SK-N-SH treated with all-trans-retinoic acid at 6 μM for 48 hours (cell line): ENCODE data around the gene SH3PXD2B.

ENCODE experiments used
- ARNTL ChIP-seq: fragments of 450-650 bp; formaldehyde crosslinking; IDR thresholded peaks from 2 replicates; pipeline ENCODE4 v1.5.0; 2020; ENCODE audit warnings: low read depth, mild to moderate bottlenecking, moderate library complexity, borderline replicate concordance
- CSDC2 ChIP-seq: fragments of 250-450 bp; sonication (Bioruptor Pico); IDR thresholded peaks from 2 replicates; pipeline ENCODE4 v1.5.0; 2020; ENCODE audit warnings: mild to moderate bottlenecking, moderate library complexity
- OSR1 ChIP-seq: fragments of 250-450 bp; sonication (Bioruptor Pico); IDR thresholded peaks from 2 replicates; pipeline ENCODE4 v1.8.0; 2022; ENCODE audit warnings: moderate library complexity, mild to moderate bottlenecking, inconsistent platforms
- RARB ChIP-seq: fragments of 250-450 bp; sonication (Bioruptor Pico); IDR thresholded peaks from 2 replicates; pipeline ENCODE4 v1.8.0; 2021; ENCODE audit warnings: mild to moderate bottlenecking, moderate library complexity
- ZFP3 ChIP-seq: fragments of 250-450 bp; sonication (Bioruptor Pico); IDR thresholded peaks from 2 replicates; pipeline ENCODE4 v1.5.0; 2020; ENCODE audit warnings: mild to moderate bottlenecking, moderate library complexity
- ZFP30 ChIP-seq: fragments of 450-650 bp; formaldehyde crosslinking; IDR thresholded peaks from 2 replicates; pipeline ENCODE4 v1.5.0; 2022; ENCODE audit warnings: mild to moderate bottlenecking, moderate library complexity
- ZNF70 ChIP-seq: fragments of 450-650 bp; formaldehyde crosslinking; IDR thresholded peaks from 2 replicates; pipeline ENCODE4 v1.5.0; 2020; ENCODE audit warnings: mild to moderate bottlenecking, moderate library complexity
- TF ChIP-seq, protein P1 (sequence below): fragments of 250-450 bp; sonication (Bioruptor Pico); IDR thresholded peaks from 2 replicates; pipeline ENCODE4 v1.5.1; 2020; ENCODE audit warnings: low read depth, mild to moderate bottlenecking, moderate library complexity
- TF ChIP-seq, protein P2 (sequence below): fragments of 250-450 bp; sonication (Bioruptor Pico); IDR thresholded peaks from 2 replicates; pipeline ENCODE4 v1.8.0; 2020; ENCODE audit warnings: mild to moderate bottlenecking, moderate library complexity, borderline replicate concordance
- TF ChIP-seq, protein P3 (sequence below): fragments of 250-450 bp; sonication (Bioruptor Pico); IDR thresholded peaks from 2 replicates; pipeline ENCODE4 v1.8.0; 2021; ENCODE audit warnings: low read depth, mild to moderate bottlenecking, moderate library complexity, borderline replicate concordance
- TF ChIP-seq, protein P4 (sequence below): fragments of 250-450 bp; sonication (Bioruptor Pico); IDR thresholded peaks from 2 replicates; pipeline ENCODE4 v1.5.1; 2021; ENCODE audit warnings: mild to moderate bottlenecking, moderate library complexity

- TF ChIP-seq, protein P1, sequence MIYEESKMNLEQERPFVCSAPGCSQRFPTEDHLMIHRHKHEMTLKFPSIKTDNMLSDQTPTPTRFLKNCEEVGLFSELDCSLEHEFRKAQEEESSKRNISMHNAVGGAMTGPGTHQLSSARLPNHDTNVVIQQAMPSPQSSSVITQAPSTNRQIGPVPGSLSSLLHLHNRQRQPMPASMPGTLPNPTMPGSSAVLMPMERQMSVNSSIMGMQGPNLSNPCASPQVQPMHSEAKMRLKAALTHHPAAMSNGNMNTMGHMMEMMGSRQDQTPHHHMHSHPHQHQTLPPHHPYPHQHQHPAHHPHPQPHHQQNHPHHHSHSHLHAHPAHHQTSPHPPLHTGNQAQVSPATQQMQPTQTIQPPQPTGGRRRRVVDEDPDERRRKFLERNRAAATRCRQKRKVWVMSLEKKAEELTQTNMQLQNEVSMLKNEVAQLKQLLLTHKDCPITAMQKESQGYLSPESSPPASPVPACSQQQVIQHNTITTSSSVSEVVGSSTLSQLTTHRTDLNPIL (CRISPR knock-in tag): no peak
- no peak for TF ChIP-seq ARNTL
- TF ChIP-seq, protein P2, sequence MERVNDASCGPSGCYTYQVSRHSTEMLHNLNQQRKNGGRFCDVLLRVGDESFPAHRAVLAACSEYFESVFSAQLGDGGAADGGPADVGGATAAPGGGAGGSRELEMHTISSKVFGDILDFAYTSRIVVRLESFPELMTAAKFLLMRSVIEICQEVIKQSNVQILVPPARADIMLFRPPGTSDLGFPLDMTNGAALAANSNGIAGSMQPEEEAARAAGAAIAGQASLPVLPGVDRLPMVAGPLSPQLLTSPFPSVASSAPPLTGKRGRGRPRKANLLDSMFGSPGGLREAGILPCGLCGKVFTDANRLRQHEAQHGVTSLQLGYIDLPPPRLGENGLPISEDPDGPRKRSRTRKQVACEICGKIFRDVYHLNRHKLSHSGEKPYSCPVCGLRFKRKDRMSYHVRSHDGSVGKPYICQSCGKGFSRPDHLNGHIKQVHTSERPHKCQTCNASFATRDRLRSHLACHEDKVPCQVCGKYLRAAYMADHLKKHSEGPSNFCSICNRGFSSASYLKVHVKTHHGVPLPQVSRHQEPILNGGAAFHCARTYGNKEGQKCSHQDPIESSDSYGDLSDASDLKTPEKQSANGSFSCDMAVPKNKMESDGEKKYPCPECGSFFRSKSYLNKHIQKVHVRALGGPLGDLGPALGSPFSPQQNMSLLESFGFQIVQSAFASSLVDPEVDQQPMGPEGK: no peak
- no peak for TF ChIP-seq RARB (CRISPR knock-in tag)
- TF ChIP-seq CSDC2 (CRISPR knock-in tag): no peak
- TF ChIP-seq ZFP30 (CRISPR knock-in tag): no peak
- no peak for TF ChIP-seq OSR1 (CRISPR knock-in tag)
- TF ChIP-seq, protein P3, sequence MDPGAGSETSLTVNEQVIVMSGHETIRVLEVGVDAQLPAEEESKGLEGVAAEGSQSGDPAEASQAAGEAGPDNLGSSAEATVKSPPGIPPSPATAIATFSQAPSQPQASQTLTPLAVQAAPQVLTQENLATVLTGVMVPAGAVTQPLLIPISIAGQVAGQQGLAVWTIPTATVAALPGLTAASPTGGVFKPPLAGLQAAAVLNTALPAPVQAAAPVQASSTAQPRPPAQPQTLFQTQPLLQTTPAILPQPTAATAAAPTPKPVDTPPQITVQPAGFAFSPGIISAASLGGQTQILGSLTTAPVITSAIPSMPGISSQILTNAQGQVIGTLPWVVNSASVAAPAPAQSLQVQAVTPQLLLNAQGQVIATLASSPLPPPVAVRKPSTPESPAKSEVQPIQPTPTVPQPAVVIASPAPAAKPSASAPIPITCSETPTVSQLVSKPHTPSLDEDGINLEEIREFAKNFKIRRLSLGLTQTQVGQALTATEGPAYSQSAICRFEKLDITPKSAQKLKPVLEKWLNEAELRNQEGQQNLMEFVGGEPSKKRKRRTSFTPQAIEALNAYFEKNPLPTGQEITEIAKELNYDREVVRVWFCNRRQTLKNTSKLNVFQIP (CRISPR knock-in tag): no peak
- TF ChIP-seq, protein P4, sequence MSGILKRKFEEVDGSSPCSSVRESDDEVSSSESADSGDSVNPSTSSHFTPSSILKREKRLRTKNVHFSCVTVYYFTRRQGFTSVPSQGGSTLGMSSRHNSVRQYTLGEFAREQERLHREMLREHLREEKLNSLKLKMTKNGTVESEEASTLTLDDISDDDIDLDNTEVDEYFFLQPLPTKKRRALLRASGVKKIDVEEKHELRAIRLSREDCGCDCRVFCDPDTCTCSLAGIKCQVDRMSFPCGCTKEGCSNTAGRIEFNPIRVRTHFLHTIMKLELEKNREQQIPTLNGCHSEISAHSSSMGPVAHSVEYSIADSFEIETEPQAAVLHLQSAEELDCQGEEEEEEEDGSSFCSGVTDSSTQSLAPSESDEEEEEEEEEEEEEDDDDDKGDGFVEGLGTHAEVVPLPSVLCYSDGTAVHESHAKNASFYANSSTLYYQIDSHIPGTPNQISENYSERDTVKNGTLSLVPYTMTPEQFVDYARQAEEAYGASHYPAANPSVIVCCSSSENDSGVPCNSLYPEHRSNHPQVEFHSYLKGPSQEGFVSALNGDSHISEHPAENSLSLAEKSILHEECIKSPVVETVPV (CRISPR knock-in tag): no peak
- no peak for TF ChIP-seq ZNF70
- no peak for TF ChIP-seq ZFP3
These were observed 14.4 kb downstream of the SH3PXD2B start for GRCh38 chr5:172439785-172440477.
